ENCODE results near the gene STMN3.

DNA sequence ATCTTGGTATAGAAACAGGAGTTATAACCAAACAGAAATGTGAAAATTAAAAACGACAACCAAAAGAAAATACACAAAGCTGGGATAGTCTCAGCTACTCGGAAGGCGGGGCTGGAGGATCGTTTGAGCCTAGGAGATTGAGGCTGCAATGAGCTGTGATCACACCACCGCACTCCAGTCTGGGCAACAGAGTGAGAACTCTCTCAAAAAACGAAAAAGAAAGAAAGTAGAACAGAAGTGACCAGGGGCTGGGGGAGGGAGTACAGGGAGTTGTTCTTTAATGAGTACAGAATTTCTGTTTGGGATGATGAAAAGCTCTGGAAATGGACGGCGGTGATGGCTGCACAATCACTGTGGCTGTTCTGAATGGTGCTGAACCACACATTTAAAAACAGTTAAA, 32.2 kb downstream of the STMN3 start:
- TF ChIP-seq, protein P1, sequence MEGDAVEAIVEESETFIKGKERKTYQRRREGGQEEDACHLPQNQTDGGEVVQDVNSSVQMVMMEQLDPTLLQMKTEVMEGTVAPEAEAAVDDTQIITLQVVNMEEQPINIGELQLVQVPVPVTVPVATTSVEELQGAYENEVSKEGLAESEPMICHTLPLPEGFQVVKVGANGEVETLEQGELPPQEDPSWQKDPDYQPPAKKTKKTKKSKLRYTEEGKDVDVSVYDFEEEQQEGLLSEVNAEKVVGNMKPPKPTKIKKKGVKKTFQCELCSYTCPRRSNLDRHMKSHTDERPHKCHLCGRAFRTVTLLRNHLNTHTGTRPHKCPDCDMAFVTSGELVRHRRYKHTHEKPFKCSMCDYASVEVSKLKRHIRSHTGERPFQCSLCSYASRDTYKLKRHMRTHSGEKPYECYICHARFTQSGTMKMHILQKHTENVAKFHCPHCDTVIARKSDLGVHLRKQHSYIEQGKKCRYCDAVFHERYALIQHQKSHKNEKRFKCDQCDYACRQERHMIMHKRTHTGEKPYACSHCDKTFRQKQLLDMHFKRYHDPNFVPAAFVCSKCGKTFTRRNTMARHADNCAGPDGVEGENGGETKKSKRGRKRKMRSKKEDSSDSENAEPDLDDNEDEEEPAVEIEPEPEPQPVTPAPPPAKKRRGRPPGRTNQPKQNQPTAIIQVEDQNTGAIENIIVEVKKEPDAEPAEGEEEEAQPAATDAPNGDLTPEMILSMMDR (IDR thresholded peaks at IDR 0.05; ENCODE audit: insufficient read depth, low read length): no peak
- TF ChIP-seq POLR2AphosphoS5 (IDR thresholded peaks at IDR 0.05; ENCODE audit: low read depth): no peak
- TF ChIP-seq, protein P2, sequence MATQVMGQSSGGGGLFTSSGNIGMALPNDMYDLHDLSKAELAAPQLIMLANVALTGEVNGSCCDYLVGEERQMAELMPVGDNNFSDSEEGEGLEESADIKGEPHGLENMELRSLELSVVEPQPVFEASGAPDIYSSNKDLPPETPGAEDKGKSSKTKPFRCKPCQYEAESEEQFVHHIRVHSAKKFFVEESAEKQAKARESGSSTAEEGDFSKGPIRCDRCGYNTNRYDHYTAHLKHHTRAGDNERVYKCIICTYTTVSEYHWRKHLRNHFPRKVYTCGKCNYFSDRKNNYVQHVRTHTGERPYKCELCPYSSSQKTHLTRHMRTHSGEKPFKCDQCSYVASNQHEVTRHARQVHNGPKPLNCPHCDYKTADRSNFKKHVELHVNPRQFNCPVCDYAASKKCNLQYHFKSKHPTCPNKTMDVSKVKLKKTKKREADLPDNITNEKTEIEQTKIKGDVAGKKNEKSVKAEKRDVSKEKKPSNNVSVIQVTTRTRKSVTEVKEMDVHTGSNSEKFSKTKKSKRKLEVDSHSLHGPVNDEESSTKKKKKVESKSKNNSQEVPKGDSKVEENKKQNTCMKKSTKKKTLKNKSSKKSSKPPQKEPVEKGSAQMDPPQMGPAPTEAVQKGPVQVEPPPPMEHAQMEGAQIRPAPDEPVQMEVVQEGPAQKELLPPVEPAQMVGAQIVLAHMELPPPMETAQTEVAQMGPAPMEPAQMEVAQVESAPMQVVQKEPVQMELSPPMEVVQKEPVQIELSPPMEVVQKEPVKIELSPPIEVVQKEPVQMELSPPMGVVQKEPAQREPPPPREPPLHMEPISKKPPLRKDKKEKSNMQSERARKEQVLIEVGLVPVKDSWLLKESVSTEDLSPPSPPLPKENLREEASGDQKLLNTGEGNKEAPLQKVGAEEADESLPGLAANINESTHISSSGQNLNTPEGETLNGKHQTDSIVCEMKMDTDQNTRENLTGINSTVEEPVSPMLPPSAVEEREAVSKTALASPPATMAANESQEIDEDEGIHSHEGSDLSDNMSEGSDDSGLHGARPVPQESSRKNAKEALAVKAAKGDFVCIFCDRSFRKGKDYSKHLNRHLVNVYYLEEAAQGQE (IDR thresholded peaks at IDR 0.05; ENCODE audit: insufficient replicate concordance, low read depth): no peak
- TF ChIP-seq GABPA (IDR thresholded peaks at IDR 0.05; ENCODE audit: low read depth): no peak
